ENCODE measurements around the gene ARHGAP18. TPM values are rescaled to one million over a fixed set of nuclear protein-coding genes. Genes with fewer than 3 reads are reported as not detected.

Gene ARHGAP18
- polyA plus RNA-seq, 1 of the 3 experiments (the other 2 are of a cell fraction) = 25.0 TPM

DNA sequence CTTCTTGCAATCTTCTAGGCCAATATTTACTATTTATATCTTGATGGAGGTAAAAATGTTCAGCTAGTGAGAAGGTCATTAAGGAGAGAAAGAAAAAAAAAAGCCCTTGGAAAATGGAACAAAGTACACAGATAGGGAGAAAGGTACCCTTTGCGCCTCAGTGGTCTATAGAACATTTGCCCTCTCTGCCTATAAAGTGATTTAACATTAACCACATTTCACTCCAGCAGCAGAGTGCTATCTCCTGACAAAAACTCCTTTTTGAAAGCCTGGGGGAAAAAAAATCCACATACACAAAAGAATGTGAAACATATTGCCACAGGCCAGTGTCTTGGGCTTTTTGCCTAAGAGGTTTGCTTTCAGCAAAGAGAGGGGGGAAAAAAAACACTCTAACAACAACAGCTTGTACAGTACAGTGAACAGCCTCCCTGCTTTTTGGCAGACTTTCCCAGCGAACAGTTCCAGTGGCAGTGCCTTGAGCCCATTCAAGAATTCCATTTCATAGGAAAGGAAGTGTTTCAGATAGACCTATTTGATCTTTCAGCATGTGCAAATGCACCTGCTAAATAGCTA, 695 bp downstream of the ARHGAP18 start:
- TF ChIP-seq RFX5 (IDR thresholded peaks at IDR 0.05; ENCODE audit: low read length) (no peak), RAD21 (IDR thresholded peaks at IDR 0.05; ENCODE audit: low read length) (no peak)
- no peak overlapping the region for H2AFZ ChIP-seq (ENCODE audit: low read depth)
- CTCF ChIA-PET = no interaction called here

GRCh38 chr6:129708496-129709195, 1.3 kb downstream of the ARHGAP18 start:
- Histone ChIP-seq H3K4me1 (ENCODE audit: control insufficient read depth in 1 of 2, insufficient read depth in 2 of 2, low read depth in 1 of 2, low read length in 1 of 2) (0 out of 4 replicates have a peak, but pooled peaks cover 0 to 11% of the 10 kb centered on the region in 2 experiments), H3K4me3 (ENCODE audit: low read depth in 2 of 2, low read length in 1 of 2) (peak overlapping the region; percentile 67 to 91; a peak in 3 of 4 replicates), H3F3A (replicated peaks; ENCODE audit: insufficient read depth) (peaks cover 25% of the 10 kb centered on the region), H2AFZ (ENCODE audit: low read depth) (no peak overlapping the region), H3K9me3 (no peaks in the 10 kb centered on the region), H4K20me1 (ENCODE audit: insufficient read depth) (peaks cover 5% of the 10 kb centered on the region; the same call in 1 of the 2 replicates), H3K4me2 (peak overlapping the region; percentile 80), H3K27me3 (ENCODE audit: insufficient read depth) (no peaks in the 10 kb centered on the region), H3K27ac (ENCODE audit: low read depth in 2 of 2, low read length in 1 of 2) (peak overlapping the region; percentile 75 to 89; a peak in 3 of 4 replicates), H3K9me2 (no peaks in the 10 kb centered on the region), H3K9ac (peak overlapping the region; percentile 72), H3K36me3 (replicated peaks in 1 of 2; ENCODE audit: control insufficient read depth in 1 of 2, insufficient read depth in 2 of 2, low read length in 1 of 2) (peaks cover 15 to 27% of the 10 kb centered on the region in 2 experiments), H3K79me2 (ENCODE audit: insufficient read depth) (peaks cover 64% of the 10 kb centered on the region)
- ChIA-PET POLR2A (no interaction called here), CTCF (interaction anchor here (1.0 kb wide), 1 partner anchor 67 kb away, joined by 3 read pairs; no protein-coding TSS in a partner anchor)
- no peak for DNase-seq
- WGBS (ENCODE audit: low lambda C conversion rate) = 46% methylated on average over 4 of the region's 4 CpGs
- TF ChIP-seq PBX3 (IDR thresholded peaks at IDR 0.05) = 0 out of 2 replicates have a peak, but pooled peaks have one; percentile 5
- no peak for TF ChIP-seq EZH2phosphoT487 (IDR thresholded peaks at IDR 0.05; ENCODE audit: borderline replicate concordance, low read depth)

More for the DNA sequence above, 695 bp downstream of the ARHGAP18 start:
- peak overlapping the region; percentile 67 to 91 for H3K4me3 ChIP-seq (ENCODE audit: low read depth in 2 of 2, low read length in 1 of 2)
- peaks cover 15 to 24% of the 10 kb centered on the region in 2 experiments for H3K36me3 ChIP-seq (replicated peaks in 1 of 2; ENCODE audit: control insufficient read depth in 1 of 2, insufficient read depth in 2 of 2, low read length in 1 of 2)
- peak overlapping the region; percentile 80 for H3K4me2 ChIP-seq
- H4K20me1 ChIP-seq (ENCODE audit: insufficient read depth) = peaks cover 5% of the 10 kb centered on the region; the same call in 1 of the 2 replicates
- no peaks in the 10 kb centered on the region for H3K9me2 ChIP-seq
- 0 out of 4 replicates have a peak, but pooled peaks cover 0 to 11% of the 10 kb centered on the region in 2 experiments for H3K4me1 ChIP-seq (ENCODE audit: control insufficient read depth in 1 of 2, insufficient read depth in 2 of 2, low read depth in 1 of 2, low read length in 1 of 2)
- POLR2A ChIA-PET = no interaction called here
- H3K9me3 ChIP-seq = no peaks in the 10 kb centered on the region
- peak overlapping the region; percentile 72 for H3K9ac ChIP-seq
- peaks cover 57% of the 10 kb centered on the region for H3K79me2 ChIP-seq (ENCODE audit: insufficient read depth)
- H3F3A ChIP-seq (replicated peaks; ENCODE audit: insufficient read depth) = peaks cover 20% of the 10 kb centered on the region
- peak overlapping the region; percentile 75 to 89; a peak in 3 of 4 replicates for H3K27ac ChIP-seq (ENCODE audit: low read depth in 2 of 2, low read length in 1 of 2)
- DNase-seq = no peak
- H3K27me3 ChIP-seq (ENCODE audit: insufficient read depth) = no peaks in the 10 kb centered on the region
- WGBS (ENCODE audit: low lambda C conversion rate) = 26% methylated on average over 2 of the region's 2 CpGs

GRCh38 chr6:129707882-129708495, 2.0 kb downstream of the ARHGAP18 start:
- H2AFZ ChIP-seq (ENCODE audit: low read depth) = no peak overlapping the region
- WGBS (ENCODE audit: low lambda C conversion rate) = 63% methylated on average over 8 of the region's 8 CpGs
- H3K9ac ChIP-seq = peak overlapping the region; percentile 72
- H3K9me3 ChIP-seq = no peaks in the 10 kb centered on the region
- peaks cover 5% of the 10 kb centered on the region; the same call in 1 of the 2 replicates for H4K20me1 ChIP-seq (ENCODE audit: insufficient read depth)
- peak overlapping the region; percentile 67 to 91; a peak in 3 of 4 replicates for H3K4me3 ChIP-seq (ENCODE audit: low read depth in 2 of 2, low read length in 1 of 2)
- H3F3A ChIP-seq (replicated peaks; ENCODE audit: insufficient read depth) = peaks cover 31% of the 10 kb centered on the region
- ChIA-PET CTCF (interaction anchor here (1.0 kb wide), 1 partner anchor 68 kb away, joined by 3 read pairs; no protein-coding TSS in a partner anchor), POLR2A (no interaction called here)
- H3K9me2 ChIP-seq = no peaks in the 10 kb centered on the region
- peaks cover 70% of the 10 kb centered on the region for H3K79me2 ChIP-seq (ENCODE audit: insufficient read depth)
- DNase-seq = no peak
- no peaks in the 10 kb centered on the region for H3K27me3 ChIP-seq (ENCODE audit: insufficient read depth)
- peak overlapping the region; percentile 19 to 89; a peak in 3 of 4 replicates for H3K27ac ChIP-seq (ENCODE audit: low read depth in 2 of 2, low read length in 1 of 2)
- peak overlapping the region; percentile 80 for H3K4me2 ChIP-seq
- H3K4me1 ChIP-seq (ENCODE audit: control insufficient read depth in 1 of 2, insufficient read depth in 2 of 2, low read depth in 1 of 2, low read length in 1 of 2) = peaks cover 0 to 14% of the 10 kb centered on the region in 2 experiments; a peak in 1 of 4 replicates
- peaks cover 15 to 34% of the 10 kb centered on the region in 2 experiments for H3K36me3 ChIP-seq (replicated peaks in 1 of 2; ENCODE audit: control insufficient read depth in 1 of 2, insufficient read depth in 2 of 2, low read length in 1 of 2)
- no peak for TF ChIP-seq USF2 (IDR thresholded peaks at IDR 0.05; ENCODE audit: borderline replicate concordance, low read depth, low read length)
- no peak for TF ChIP-seq SIN3A (IDR thresholded peaks at IDR 0.05; ENCODE audit: borderline replicate concordance, low read depth, low read length)
- TF ChIP-seq MAX (IDR thresholded peaks at IDR 0.05; ENCODE audit: low read depth) = no peak
- TF ChIP-seq, protein P1, sequence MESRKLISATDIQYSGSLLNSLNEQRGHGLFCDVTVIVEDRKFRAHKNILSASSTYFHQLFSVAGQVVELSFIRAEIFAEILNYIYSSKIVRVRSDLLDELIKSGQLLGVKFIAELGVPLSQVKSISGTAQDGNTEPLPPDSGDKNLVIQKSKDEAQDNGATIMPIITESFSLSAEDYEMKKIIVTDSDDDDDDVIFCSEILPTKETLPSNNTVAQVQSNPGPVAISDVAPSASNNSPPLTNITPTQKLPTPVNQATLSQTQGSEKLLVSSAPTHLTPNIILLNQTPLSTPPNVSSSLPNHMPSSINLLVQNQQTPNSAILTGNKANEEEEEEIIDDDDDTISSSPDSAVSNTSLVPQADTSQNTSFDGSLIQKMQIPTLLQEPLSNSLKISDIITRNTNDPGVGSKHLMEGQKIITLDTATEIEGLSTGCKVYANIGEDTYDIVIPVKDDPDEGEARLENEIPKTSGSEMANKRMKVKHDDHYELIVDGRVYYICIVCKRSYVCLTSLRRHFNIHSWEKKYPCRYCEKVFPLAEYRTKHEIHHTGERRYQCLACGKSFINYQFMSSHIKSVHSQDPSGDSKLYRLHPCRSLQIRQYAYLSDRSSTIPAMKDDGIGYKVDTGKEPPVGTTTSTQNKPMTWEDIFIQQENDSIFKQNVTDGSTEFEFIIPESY (IDR thresholded peaks at IDR 0.05; ENCODE audit: borderline replicate concordance, low read depth) = no peak
- TF ChIP-seq, protein P2, sequence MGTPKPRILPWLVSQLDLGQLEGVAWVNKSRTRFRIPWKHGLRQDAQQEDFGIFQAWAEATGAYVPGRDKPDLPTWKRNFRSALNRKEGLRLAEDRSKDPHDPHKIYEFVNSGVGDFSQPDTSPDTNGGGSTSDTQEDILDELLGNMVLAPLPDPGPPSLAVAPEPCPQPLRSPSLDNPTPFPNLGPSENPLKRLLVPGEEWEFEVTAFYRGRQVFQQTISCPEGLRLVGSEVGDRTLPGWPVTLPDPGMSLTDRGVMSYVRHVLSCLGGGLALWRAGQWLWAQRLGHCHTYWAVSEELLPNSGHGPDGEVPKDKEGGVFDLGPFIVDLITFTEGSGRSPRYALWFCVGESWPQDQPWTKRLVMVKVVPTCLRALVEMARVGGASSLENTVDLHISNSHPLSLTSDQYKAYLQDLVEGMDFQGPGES (IDR thresholded peaks at IDR 0.05; ENCODE audit: low read depth, low read length) = no peak
- TF ChIP-seq RAD21 (IDR thresholded peaks at IDR 0.05; ENCODE audit: low read length) = no peak
- TF ChIP-seq FOSL2 (IDR thresholded peaks at IDR 0.05; ENCODE audit: borderline replicate concordance, low read depth) = no peak
- no peak for TF ChIP-seq YY1 (IDR thresholded peaks at IDR 0.05; ENCODE audit: low read depth)

Data from SK-N-SH (cell line).